Measurements from ENCODE around the gene LRRFIP2.

DNA sequence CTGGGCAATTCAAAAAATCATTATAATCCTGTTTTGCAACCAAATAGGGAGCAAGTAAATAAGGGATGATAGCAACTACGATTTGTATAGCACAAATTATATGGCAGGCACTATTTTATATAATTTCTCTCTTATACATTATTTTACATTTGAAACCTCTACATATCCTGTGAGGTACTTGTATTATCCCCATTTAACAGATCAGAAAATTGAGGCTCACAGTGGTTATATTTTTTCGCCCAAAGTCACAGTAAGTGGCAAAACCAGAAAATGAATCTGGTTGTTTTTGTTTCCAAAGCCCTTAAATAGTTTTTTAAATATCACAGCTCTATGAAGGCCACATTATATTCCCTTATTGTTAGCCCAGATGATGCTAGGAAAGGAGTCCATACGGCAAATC, 106.8 kb downstream of the LRRFIP2 start:
- TF ChIP-seq CTCF (IDR thresholded peaks at IDR 0.05) (no peak), EP300 (IDR thresholded peaks at IDR 0.05) (no peak)
